Mesendoderm (in vitro differentiated cells): Measurements from ENCODE around the gene KCNJ2.
A peak's percentile ranks its signal among the peaks of the same experiment; 100 is the strongest.

Experiments
- DNase-seq: peaks from one replicate; pipeline ENCODE4 v3.0.0; 2013
- H2AK5ac ChIP-seq: 2 replicates; pipeline ENCODE4 v1.6.1; 2013; ENCODE audit warnings: low read length, inconsistent platforms
- H2BK120ac ChIP-seq: 2 replicates; pipeline ENCODE4 v1.6.1; 2013; ENCODE audit warnings: low read depth, mild to moderate bottlenecking, low read length, moderate library complexity, mixed read lengths
- H2BK15ac ChIP-seq: replicated peaks from 2 replicates; pipeline ENCODE4 v1.6.1; 2013; ENCODE audit warnings: low read depth, mild to moderate bottlenecking, moderate library complexity
- H2BK5ac ChIP-seq: 2 replicates; pipeline ENCODE4 v1.6.1; 2013; ENCODE audit warnings: low read length, inconsistent platforms
- H3K18ac ChIP-seq: 2 replicates; pipeline ENCODE4 v1.6.1; 2013; ENCODE audit warnings: mild to moderate bottlenecking, low read length, mixed read lengths
- H3K23ac ChIP-seq: one replicate; pipeline ENCODE4 v1.6.1; 2013; ENCODE audit warnings: low read length
- H3K27ac ChIP-seq: 2 replicates; pipeline ENCODE4 v1.5.1; 2013; ENCODE audit warnings: low read depth, mild to moderate bottlenecking, inconsistent platforms, low read length, moderate library complexity
- H3K27me3 ChIP-seq: 2 replicates; pipeline ENCODE4 v1.6.1; 2013; ENCODE audit warnings: low read length, control low read depth, mild to moderate bottlenecking, inconsistent platforms; ENCODE audit not compliant: insufficient read depth, poor library complexity
- H3K36me3 ChIP-seq: 2 replicates; pipeline ENCODE4 v1.6.1; 2013; ENCODE audit warnings: low read length, inconsistent platforms; ENCODE audit not compliant: control insufficient read depth, insufficient read depth
- H3K4ac ChIP-seq: one replicate; pipeline ENCODE4 v1.6.1; 2013; ENCODE audit warnings: low read depth, mild to moderate bottlenecking, low read length, moderate library complexity
- H3K4me1 ChIP-seq: 2 replicates; pipeline ENCODE4 v1.6.1; 2013; ENCODE audit warnings: low read depth, low read length, inconsistent platforms; ENCODE audit not compliant: control insufficient read depth
- H3K4me2 ChIP-seq: 2 replicates; pipeline ENCODE4 v1.6.1; 2013; ENCODE audit warnings: low read length
- H3K4me3 ChIP-seq: 2 replicates; pipeline ENCODE4 v1.5.1; 2013; ENCODE audit warnings: mild to moderate bottlenecking, low read length
- H3K56ac ChIP-seq: one replicate; pipeline ENCODE4 v1.6.1; 2013; ENCODE audit warnings: low read length
- H3K79me1 ChIP-seq: 2 replicates; pipeline ENCODE4 v1.6.1; 2013; ENCODE audit warnings: low read length, inconsistent platforms
- H3K79me2 ChIP-seq: 2 replicates; pipeline ENCODE4 v1.6.1; 2013; ENCODE audit warnings: mild to moderate bottlenecking, low read length; ENCODE audit not compliant: control insufficient read depth, insufficient read depth
- H3K9ac ChIP-seq: 2 replicates; pipeline ENCODE4 v1.6.1; 2013; ENCODE audit warnings: low read length, inconsistent platforms
- H4K5ac ChIP-seq: one replicate; pipeline ENCODE4 v1.6.1; 2013; ENCODE audit warnings: low read length
- H4K8ac ChIP-seq: one replicate; pipeline ENCODE4 v1.6.1; 2013; ENCODE audit warnings: low read depth, mild to moderate bottlenecking, control low read depth, low read length, moderate library complexity
- WGBS: extraction: QIAGEN DNeasy Blood & Tissue Kit; methylation state at CpG from one replicate; pipeline ENCODE4 v1.1.7; 2013; ENCODE audit warnings: low lambda C conversion rate, missing lambda C conversion rate; ENCODE audit not compliant: insufficient coverage; ENCODE audit errors: extremely low coverage; 5-methylcytosine and 5-hydroxymethylcytosine counted together

Gene KCNJ2

GRCh38 chr17:70161519-70161918, 7.8 kb upstream of the KCNJ2 start:
- no peak overlapping the region for H2BK15ac ChIP-seq
- no peak overlapping the region for H2AK5ac ChIP-seq
- no peaks in the 10 kb centered on the region for H3K4me1 ChIP-seq
- H3K4ac ChIP-seq: no peak overlapping the region
- no peak overlapping the region for H4K5ac ChIP-seq
- H4K8ac ChIP-seq: no peak overlapping the region
- no peaks in the 10 kb centered on the region for H3K79me2 ChIP-seq
- H3K4me2 ChIP-seq: no peak overlapping the region
- H3K56ac ChIP-seq: no peak overlapping the region
- H3K27ac ChIP-seq: no peak overlapping the region
- H3K36me3 ChIP-seq: no peaks in the 10 kb centered on the region
- no peak overlapping the region for H3K4me3 ChIP-seq
- H3K79me1 ChIP-seq: no peaks in the 10 kb centered on the region
- no peak overlapping the region for H3K18ac ChIP-seq
- no peak overlapping the region for H3K23ac ChIP-seq
- no peak for DNase-seq
- no peak overlapping the region for H2BK5ac ChIP-seq
- no CpG with 5 or more reads among the region's 1 CpG for WGBS
- H2BK120ac ChIP-seq: no peak overlapping the region
- no peak overlapping the region for H3K9ac ChIP-seq
- no peaks in the 10 kb centered on the region for H3K27me3 ChIP-seq

DNA sequence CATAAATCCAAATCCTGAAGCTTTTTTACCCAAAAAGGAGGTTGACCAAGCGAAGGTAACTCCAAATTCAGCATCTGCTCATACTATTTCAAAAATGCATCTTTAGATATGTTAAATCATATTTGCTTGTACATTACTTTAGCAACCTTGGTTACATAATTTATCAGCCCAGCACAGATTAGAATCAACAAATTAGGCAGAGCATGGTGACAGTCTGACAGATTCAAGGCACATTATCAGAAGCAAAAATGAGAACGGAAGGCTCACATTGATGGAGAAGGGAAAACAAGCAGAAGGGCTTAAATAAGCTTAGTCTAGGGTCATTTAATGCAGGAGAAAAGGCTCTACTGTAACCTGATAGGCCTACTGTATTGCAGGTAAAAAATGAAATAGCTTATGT, 3.9 kb upstream of the KCNJ2 start:
- no peak overlapping the region for H3K23ac ChIP-seq
- no peak overlapping the region for H3K9ac ChIP-seq
- no peaks in the 10 kb centered on the region for H3K4me1 ChIP-seq
- H3K4me2 ChIP-seq: no peak overlapping the region
- no peak overlapping the region for H2BK5ac ChIP-seq
- no CpG with 5 or more reads among the region's 2 CpGs for WGBS
- no peak overlapping the region for H3K56ac ChIP-seq
- H3K79me2 ChIP-seq: no peaks in the 10 kb centered on the region
- H4K5ac ChIP-seq: no peak overlapping the region
- no peak overlapping the region for H3K18ac ChIP-seq
- H2BK120ac ChIP-seq: no peak overlapping the region
- peaks cover 6% of the 10 kb centered on the region for H3K27me3 ChIP-seq
- no peak overlapping the region for H4K8ac ChIP-seq
- no peaks in the 10 kb centered on the region for H3K79me1 ChIP-seq
- H3K27ac ChIP-seq: no peak overlapping the region
- no peak overlapping the region for H3K4me3 ChIP-seq
- no peaks in the 10 kb centered on the region for H3K36me3 ChIP-seq
- no peak for DNase-seq
- H3K4ac ChIP-seq: no peak overlapping the region
- H2BK15ac ChIP-seq: no peak overlapping the region
- H2AK5ac ChIP-seq: no peak overlapping the region

DNA sequence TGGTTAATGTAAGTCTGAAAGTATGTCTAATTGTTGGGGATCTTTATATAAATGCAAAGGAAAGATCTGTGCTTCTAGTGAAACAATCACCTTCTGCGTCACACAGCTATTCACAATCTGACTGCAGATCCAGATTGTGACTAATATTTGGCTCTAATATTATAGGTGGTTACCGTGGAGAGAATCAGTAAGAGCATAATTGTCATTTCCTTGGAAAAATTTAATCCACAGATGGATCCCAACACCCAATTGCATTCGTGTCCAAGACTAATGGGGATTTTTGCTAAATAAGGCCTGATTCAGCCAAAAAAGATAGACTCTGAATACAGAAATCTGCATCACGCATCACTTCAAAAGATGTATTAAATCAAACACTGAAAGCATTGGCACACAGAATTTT, 2.7 kb upstream of the KCNJ2 start:
- Histone ChIP-seq H3K23ac (no peak overlapping the region), H2AK5ac (no peak overlapping the region), H3K36me3 (no peaks in the 10 kb centered on the region), H3K27ac (no peak overlapping the region), H2BK120ac (no peak overlapping the region), H3K79me2 (no peaks in the 10 kb centered on the region), H3K4me3 (no peak overlapping the region), H2BK5ac (no peak overlapping the region), H3K18ac (no peak overlapping the region), H3K56ac (no peak overlapping the region), H3K4me2 (no peak overlapping the region), H2BK15ac (no peak overlapping the region), H3K79me1 (no peaks in the 10 kb centered on the region), H3K4ac (no peak overlapping the region), H3K4me1 (no peaks in the 10 kb centered on the region), H4K5ac (no peak overlapping the region), H3K27me3 (peaks cover 6% of the 10 kb centered on the region), H4K8ac (no peak overlapping the region), H3K9ac (no peak overlapping the region)
- no peak for DNase-seq
- no CpG with 5 or more reads among the region's 4 CpGs for WGBS

- Histone ChIP-seq H3K23ac (no peak overlapping the region), H2BK5ac (no peak overlapping the region), H3K18ac (peak overlapping the region; percentile 21), H2BK120ac (no peak overlapping the region), H3K56ac (peak overlapping the region; percentile 76), H3K27ac (no peak overlapping the region), H3K4me2 (peak overlapping the region; percentile 95), H3K4ac (no peak overlapping the region), H4K5ac (no peak overlapping the region), H3K79me2 (no peaks in the 10 kb centered on the region), H3K4me3 (peak overlapping the region; percentile 47), H3K9ac (peak overlapping the region; percentile 75), H4K8ac (no peak overlapping the region), H3K79me1 (no peaks in the 10 kb centered on the region), H3K4me1 (no peaks in the 10 kb centered on the region), H2BK15ac (no peak overlapping the region), H2AK5ac (no peak overlapping the region), H3K36me3 (no peaks in the 10 kb centered on the region), H3K27me3 (peaks cover 6% of the 10 kb centered on the region)
- no CpG with 5 or more reads among the region's 45 CpGs for WGBS
- DNase-seq: peak; percentile 83
These were observed 1.0 kb upstream of the KCNJ2 start for GRCh38 chr17:70168044-70168976.

DNA sequence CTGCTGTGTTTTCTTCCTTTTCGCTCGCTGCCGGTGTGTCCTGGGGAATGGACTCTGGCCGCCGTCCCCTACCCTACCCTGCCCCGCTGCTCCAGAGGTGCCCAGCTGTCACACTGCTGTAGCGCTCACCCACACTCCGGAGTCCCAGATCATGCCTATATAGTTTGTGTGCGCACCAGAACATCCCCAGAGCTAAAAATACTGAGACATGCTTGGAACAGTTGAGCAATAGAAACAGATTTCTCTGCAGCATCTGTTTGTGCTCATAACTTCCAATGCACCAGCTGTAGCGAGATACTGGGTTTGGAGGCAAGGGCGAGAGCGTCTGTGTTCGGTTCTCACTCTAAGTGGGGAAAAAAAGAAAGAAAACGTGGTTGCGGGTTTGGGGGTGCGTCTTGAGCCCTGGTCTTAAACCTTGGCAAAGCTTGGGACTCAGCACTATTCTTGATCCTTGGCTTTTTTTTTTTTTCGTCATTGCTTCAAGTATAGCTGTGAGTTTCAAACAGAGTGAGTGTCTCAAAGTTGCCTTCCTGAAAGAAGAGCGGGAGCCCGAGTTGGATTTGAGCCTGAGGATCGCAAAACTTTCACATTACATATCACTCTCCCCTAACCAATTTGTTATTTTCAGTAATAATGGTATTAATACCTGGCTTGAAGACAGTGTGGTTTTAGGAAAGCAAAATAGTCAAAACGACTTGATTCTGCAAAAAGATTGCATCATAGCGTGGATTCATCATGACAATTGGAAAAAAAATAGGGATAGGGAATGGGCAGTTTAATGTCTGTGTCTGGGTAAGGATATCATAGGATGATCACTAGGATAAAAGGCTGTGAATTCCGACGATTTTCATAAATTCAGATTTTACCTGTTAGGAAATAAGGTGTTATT, 621 bp downstream of the KCNJ2 start:
- no peak overlapping the region for H3K18ac ChIP-seq
- WGBS: no CpG with 5 or more reads among the region's 24 CpGs
- H3K4ac ChIP-seq: no peak overlapping the region
- H3K27me3 ChIP-seq: peaks cover 6% of the 10 kb centered on the region
- peak overlapping the region; percentile 63 for H3K9ac ChIP-seq
- H3K79me1 ChIP-seq: no peaks in the 10 kb centered on the region
- H2BK120ac ChIP-seq: no peak overlapping the region
- peak overlapping the region; percentile 95 for H3K4me2 ChIP-seq
- H3K23ac ChIP-seq: no peak overlapping the region
- H3K56ac ChIP-seq: peak overlapping the region; percentile 81
- no peak overlapping the region for H2BK15ac ChIP-seq
- peak overlapping the region; percentile 63 for H3K4me3 ChIP-seq
- no peak overlapping the region for H2AK5ac ChIP-seq
- no peaks in the 10 kb centered on the region for H3K79me2 ChIP-seq
- H4K5ac ChIP-seq: no peak overlapping the region
- no peak overlapping the region for H2BK5ac ChIP-seq
- no peak overlapping the region for H4K8ac ChIP-seq
- DNase-seq: peak; percentile 17
- H3K4me1 ChIP-seq: no peaks in the 10 kb centered on the region
- H3K27ac ChIP-seq: no peak overlapping the region
- H3K36me3 ChIP-seq: no peaks in the 10 kb centered on the region
